ENCODE results near the gene KCTD4.

Gene KCTD4

GRCh38 chr13:45242070-45242469, 41.2 kb upstream of the KCTD4 start:
- Histone ChIP-seq H3K79me2 (ENCODE audit: insufficient read depth, low read depth) (no peaks in the 10 kb centered on the region), H3K27ac (no peak overlapping the region), H3K4me1 (ENCODE audit: low read depth, poor library complexity, severe bottlenecking) (no peaks in the 10 kb centered on the region), H4K20me1 (ENCODE audit: insufficient read depth) (no peaks in the 10 kb centered on the region), H3K36me3 (ENCODE audit: insufficient read depth) (no peaks in the 10 kb centered on the region), H3K4me2 (no peak overlapping the region), H3K4me3 (IDR thresholded peaks at IDR 0.05; ENCODE audit: insufficient read depth, low read depth, low read length) (no peak overlapping the region), H3K27me3 (ENCODE audit: insufficient read depth, low read depth) (no peaks in the 10 kb centered on the region), H3K9ac (no peak overlapping the region), H2AFZ (ENCODE audit: low read depth) (no peak overlapping the region)
- TF ChIP-seq CTCF (conservative IDR thresholded peaks at IDR 0.05; ENCODE audit: low read depth, low read length): no peak

GRCh38 chr13:45240143-45240542, 39.3 kb upstream of the KCTD4 start:
- no peak overlapping the region for H3K27ac ChIP-seq

GRCh38 chr13:45238945-45239795, 38.3 kb upstream of the KCTD4 start:
- Histone ChIP-seq H3K4me2 (no peak overlapping the region), H2AFZ (ENCODE audit: low read depth) (no peak overlapping the region), H3K36me3 (ENCODE audit: insufficient read depth) (no peaks in the 10 kb centered on the region), H4K20me1 (ENCODE audit: insufficient read depth) (no peaks in the 10 kb centered on the region), H3K9ac (no peak overlapping the region), H3K4me3 (IDR thresholded peaks at IDR 0.05; ENCODE audit: insufficient read depth, low read depth, low read length) (no peak overlapping the region), H3K79me2 (ENCODE audit: insufficient read depth, low read depth) (no peaks in the 10 kb centered on the region), H3K27ac (no peak overlapping the region), H3K4me1 (ENCODE audit: low read depth, poor library complexity, severe bottlenecking) (no peaks in the 10 kb centered on the region), H3K27me3 (ENCODE audit: insufficient read depth, low read depth) (no peaks in the 10 kb centered on the region)
- TF ChIP-seq CTCF (conservative IDR thresholded peaks at IDR 0.05; ENCODE audit: low read depth, low read length): no peak

More at GRCh38 chr13:45240143-45240542, 39.3 kb upstream of the KCTD4 start:
- H3K79me2 ChIP-seq (ENCODE audit: insufficient read depth, low read depth): no peaks in the 10 kb centered on the region
- no peaks in the 10 kb centered on the region for H3K27me3 ChIP-seq (ENCODE audit: insufficient read depth, low read depth)
- no peak overlapping the region for H2AFZ ChIP-seq (ENCODE audit: low read depth)
- H3K4me3 ChIP-seq (IDR thresholded peaks at IDR 0.05; ENCODE audit: insufficient read depth, low read depth, low read length): no peak overlapping the region
- TF ChIP-seq CTCF (conservative IDR thresholded peaks at IDR 0.05; ENCODE audit: low read depth, low read length): no peak
- no peaks in the 10 kb centered on the region for H4K20me1 ChIP-seq (ENCODE audit: insufficient read depth)
- no peak overlapping the region for H3K9ac ChIP-seq
- no peaks in the 10 kb centered on the region for H3K4me1 ChIP-seq (ENCODE audit: low read depth, poor library complexity, severe bottlenecking)
- no peaks in the 10 kb centered on the region for H3K36me3 ChIP-seq (ENCODE audit: insufficient read depth)
- no peak overlapping the region for H3K4me2 ChIP-seq

- no peaks in the 10 kb centered on the region for H4K20me1 ChIP-seq (ENCODE audit: insufficient read depth)
- no peaks in the 10 kb centered on the region for H3K27me3 ChIP-seq (ENCODE audit: insufficient read depth, low read depth)
- H3K4me2 ChIP-seq: no peak overlapping the region
- no peaks in the 10 kb centered on the region for H3K4me1 ChIP-seq (ENCODE audit: low read depth, poor library complexity, severe bottlenecking)
- H3K4me3 ChIP-seq (IDR thresholded peaks at IDR 0.05; ENCODE audit: insufficient read depth, low read depth, low read length): no peak overlapping the region
- TF ChIP-seq CTCF (conservative IDR thresholded peaks at IDR 0.05; ENCODE audit: low read depth, low read length): no peak
- H3K27ac ChIP-seq: no peak overlapping the region
- no peak overlapping the region for H2AFZ ChIP-seq (ENCODE audit: low read depth)
- no peaks in the 10 kb centered on the region for H3K79me2 ChIP-seq (ENCODE audit: insufficient read depth, low read depth)
- no peaks in the 10 kb centered on the region for H3K36me3 ChIP-seq (ENCODE audit: insufficient read depth)
- H3K9ac ChIP-seq: no peak overlapping the region
These were observed 31.7 kb upstream of the KCTD4 start for GRCh38 chr13:45232591-45232990.

Data from KMS-11 (cell line).